ENCODE data around the gene PLET1.

The PLET1 gene

GRCh38 chr11:112292785-112293407, 32.2 kb upstream of the PLET1 start:
- TF ChIP-seq GATA1 (IDR thresholded peaks at IDR 0.05; ENCODE audit: low read depth, low read length) (no peak), POLR2A (IDR thresholded peaks at IDR 0.05; ENCODE audit: low read length) (no peak)
- peak; percentile 75 to 85 for DNase-seq

DNA sequence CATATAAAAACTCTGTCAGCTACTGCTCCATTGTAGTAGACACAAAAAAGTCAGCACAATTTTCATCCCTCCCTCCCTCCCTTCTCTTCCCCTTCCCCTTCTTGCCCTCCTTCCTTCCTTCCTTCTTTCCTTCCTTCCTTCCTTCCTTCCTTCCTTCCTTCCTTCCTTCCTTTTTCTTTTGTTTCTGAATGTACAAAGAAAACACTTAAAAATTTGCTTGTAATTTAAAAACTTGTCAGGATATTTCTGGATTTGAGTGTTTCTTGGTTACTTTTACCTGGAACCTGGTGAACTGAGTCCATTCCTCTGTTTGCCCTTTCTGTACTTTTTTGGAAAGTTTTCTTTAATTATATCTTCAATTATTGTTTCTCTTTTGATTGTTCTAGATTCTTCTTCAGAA, 31.5 kb upstream of the PLET1 start:
- TF ChIP-seq POLR2A (IDR thresholded peaks at IDR 0.05; ENCODE audit: low read length) (no peak), GATA1 (IDR thresholded peaks at IDR 0.05; ENCODE audit: low read depth, low read length) (no peak)
- no peak for DNase-seq

GRCh38 chr11:112291191-112291590, 30.5 kb upstream of the PLET1 start:
- DNase-seq, result no peak
- TF ChIP-seq POLR2A (IDR thresholded peaks at IDR 0.05; ENCODE audit: low read length) (no peak), GATA1 (IDR thresholded peaks at IDR 0.05; ENCODE audit: low read depth, low read length) (no peak)

- DNase-seq, result peak; percentile 50 to 52
- TF ChIP-seq POLR2A (IDR thresholded peaks at IDR 0.05; ENCODE audit: low read length) (peak; percentile 29), GATA1 (IDR thresholded peaks at IDR 0.05; ENCODE audit: low read depth, low read length) (no peak)
Observed at GRCh38 chr11:112290493-112290850, 29.8 kb upstream of the PLET1 start.

DNA sequence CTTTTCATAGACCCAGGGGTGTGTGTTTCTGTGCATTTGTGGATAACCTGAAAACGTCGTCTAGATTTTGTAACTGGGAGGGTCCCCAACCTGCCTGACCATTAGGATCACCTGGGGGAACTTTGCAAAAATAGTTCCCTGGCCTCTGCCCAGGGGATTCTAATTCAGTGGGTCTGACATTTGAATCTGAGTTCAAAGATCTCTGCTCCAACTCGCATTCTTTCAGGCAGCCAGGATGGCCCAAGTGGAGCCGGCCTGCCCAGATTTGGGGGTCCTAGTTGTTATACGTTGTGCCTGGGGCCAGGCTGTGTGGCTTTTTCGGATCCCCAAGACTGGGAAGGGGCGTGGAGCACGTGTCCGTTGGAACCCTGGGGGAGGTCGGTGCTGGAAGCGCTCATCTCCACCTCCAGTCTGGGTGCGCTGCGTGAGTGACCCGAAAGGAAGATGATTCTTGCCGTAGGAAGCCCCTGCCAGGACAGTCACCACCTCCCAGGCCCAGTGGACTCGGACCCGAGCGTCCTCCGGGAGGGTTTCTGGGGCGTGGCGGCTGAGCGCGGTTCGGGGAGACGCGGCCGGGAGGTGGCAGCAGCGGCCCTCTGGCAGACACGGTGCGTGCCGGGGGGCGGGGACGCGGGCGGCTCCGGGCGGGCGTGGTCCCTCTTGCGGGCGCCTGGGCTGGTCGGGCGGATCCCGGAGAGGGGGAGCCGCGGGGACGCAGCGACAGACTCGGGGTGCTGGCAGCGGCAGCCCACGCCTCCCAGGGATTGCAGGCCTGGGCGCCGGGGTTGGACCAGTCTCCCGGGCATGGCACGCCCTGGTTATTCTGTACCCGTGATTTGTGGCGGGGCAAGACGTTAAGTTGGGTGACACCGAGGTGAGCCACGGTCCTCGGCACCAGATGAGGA, 29.2 kb upstream of the PLET1 start:
- DNase-seq, result peak; percentile 84 to 91
- no peak for TF ChIP-seq POLR2A (IDR thresholded peaks at IDR 0.05; ENCODE audit: low read length)
- TF ChIP-seq GATA1 (IDR thresholded peaks at IDR 0.05; ENCODE audit: low read depth, low read length), result no peak

DNA sequence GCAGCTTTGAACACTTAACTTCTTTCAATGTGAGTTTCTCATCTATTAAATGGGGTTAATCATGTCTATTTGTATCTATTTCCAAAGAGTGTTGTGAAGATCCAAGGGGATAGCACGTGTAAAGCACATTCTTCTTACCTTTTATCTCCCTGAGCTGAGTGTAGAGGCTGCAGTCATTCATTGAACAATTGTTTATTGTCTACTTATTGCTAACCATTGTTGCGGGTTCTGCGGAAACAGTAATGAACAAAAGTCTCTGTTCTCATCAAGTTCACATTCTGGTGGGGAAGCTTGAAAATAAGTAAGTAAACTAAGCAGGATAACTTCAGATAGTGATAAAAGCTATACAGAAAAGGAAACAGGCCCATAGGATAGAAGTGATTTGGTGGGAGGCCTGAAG, 27.4 kb upstream of the PLET1 start:
- TF ChIP-seq POLR2A (IDR thresholded peaks at IDR 0.05; ENCODE audit: low read length), result no peak
- TF ChIP-seq GATA1 (IDR thresholded peaks at IDR 0.05; ENCODE audit: low read depth, low read length), result no peak

GRCh38 chr11:112285841-112286311, 25.2 kb upstream of the PLET1 start:
- TF ChIP-seq POLR2A (IDR thresholded peaks at IDR 0.05; ENCODE audit: low read length), result no peak
- no peak for TF ChIP-seq GATA1 (IDR thresholded peaks at IDR 0.05; ENCODE audit: low read depth, low read length)

More for the DNA sequence above, 27.4 kb upstream of the PLET1 start:
- DNase-seq, result peak in 1 of 2 experiments; percentile 7

DNA sequence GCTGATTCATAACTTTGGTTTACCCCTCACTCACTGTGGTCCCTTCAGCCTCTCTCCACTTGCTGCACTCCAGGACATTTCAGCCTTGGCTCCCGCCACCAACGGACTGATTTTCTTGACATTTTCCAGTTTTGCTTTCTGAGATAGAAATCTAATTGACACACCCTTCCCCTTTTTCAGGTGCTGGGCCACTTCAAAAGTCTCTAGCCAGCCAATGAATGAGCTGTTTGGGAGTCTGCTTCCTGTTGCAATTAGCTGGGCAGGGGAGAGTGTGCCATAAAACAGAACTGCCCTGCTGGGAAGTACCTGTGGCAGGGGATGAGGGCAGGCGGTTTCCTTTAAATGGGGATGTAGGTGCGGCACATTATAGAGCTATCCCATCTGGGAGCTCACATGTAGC, 21.1 kb upstream of the PLET1 start:
- TF ChIP-seq POLR2A (IDR thresholded peaks at IDR 0.05; ENCODE audit: low read length) (no peak), GATA1 (IDR thresholded peaks at IDR 0.05; ENCODE audit: low read depth, low read length) (no peak)
- no peak for DNase-seq

More at GRCh38 chr11:112285841-112286311, 25.2 kb upstream of the PLET1 start:
- DNase-seq, result peak; percentile 37 to 55

DNA sequence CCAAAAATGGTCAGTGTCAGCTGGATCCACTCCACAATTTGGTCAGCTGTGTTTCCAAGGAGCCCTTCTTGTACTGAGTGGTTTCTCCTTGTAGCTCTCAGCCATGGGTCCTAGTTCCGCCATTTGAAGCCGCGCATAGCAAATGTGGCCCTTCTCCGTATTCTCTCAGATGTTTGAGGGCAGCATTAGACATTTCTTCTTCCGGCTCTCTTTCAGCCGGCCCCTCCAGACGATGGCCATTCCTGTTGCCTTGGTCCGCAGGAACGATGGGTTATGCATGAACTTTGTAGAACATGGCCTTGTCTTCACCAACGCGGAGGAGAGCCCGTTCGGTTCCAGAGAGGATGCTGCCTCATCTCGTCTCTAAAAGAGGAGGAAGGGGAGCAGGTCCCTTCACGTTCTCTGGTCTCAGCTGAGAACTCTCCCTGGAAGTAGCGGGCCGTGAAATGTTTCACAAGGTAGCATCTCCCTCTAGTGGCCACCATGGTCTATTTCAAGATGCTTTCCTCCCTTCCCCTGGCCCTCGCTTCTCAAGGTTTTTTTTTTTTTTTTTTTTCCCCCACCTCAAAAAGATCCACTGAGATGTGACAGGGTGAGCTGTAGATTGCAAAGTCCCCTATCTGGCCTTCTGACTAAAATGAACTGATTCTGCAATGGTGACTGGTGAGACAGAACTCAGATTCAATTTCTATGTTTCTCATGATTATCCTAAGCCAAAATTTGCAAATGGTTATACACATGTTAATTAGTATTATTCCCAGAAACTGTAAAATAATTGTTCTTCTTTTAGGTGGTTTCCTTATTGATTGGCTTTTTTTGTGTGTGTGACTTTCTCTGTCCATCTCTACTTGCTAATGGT, 19.8 kb upstream of the PLET1 start:
- DNase-seq, result peak; percentile 79 to 86
- TF ChIP-seq GATA1 (IDR thresholded peaks at IDR 0.05; ENCODE audit: low read depth, low read length) (no peak), POLR2A (IDR thresholded peaks at IDR 0.05; ENCODE audit: low read length) (no peak)

GRCh38 chr11:112279901-112280267, 19.2 kb upstream of the PLET1 start:
- TF ChIP-seq GATA1 (IDR thresholded peaks at IDR 0.05; ENCODE audit: low read depth, low read length) (no peak), POLR2A (IDR thresholded peaks at IDR 0.05; ENCODE audit: low read length) (no peak)
- peak; percentile 77 to 86 for DNase-seq

DNA sequence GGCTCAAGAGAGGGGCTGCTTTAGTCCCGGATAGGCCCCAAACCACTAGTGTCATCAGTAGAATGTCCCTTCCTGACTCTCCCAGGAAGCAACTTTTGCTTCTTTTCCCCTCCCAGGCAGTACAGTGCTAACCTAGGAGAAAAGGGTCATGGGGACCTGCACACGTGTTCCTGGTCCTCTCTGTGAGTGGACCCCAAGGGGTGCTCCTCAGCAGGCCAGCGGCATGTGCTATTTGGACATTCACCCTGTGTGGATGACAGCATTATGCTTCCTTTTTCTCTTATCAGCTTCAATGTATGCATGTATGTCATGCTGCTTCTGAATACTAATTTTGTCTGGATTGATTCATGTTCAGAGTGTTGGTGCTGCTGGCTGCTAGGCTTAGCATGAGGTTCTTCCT, 18.1 kb upstream of the PLET1 start:
- no peak for TF ChIP-seq GATA1 (IDR thresholded peaks at IDR 0.05; ENCODE audit: low read depth, low read length)
- TF ChIP-seq POLR2A (IDR thresholded peaks at IDR 0.05; ENCODE audit: low read length), result no peak
- no peak for DNase-seq

DNA sequence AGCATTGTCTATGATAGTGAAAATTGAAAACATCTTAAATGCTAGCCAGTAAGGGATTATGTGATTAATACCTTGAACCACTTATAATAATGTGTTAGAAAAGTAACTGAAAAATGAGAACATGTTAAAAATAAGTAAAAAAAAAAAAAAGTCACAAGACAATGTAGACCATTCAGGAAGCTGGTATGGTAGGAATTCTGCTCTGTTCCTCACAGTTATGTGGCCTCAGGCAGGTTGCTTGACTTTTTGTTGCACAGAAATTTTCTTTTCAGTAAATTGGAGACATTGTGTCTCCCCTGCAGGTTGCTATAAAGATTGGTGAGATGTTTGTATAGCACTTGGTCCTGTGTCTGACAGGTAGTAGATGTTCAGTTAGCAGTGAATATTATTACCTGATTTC, 17.3 kb upstream of the PLET1 start:
- DNase-seq, result no peak
- no peak for TF ChIP-seq GATA1 (IDR thresholded peaks at IDR 0.05; ENCODE audit: low read depth, low read length)
- TF ChIP-seq POLR2A (IDR thresholded peaks at IDR 0.05; ENCODE audit: low read length), result no peak

DNA sequence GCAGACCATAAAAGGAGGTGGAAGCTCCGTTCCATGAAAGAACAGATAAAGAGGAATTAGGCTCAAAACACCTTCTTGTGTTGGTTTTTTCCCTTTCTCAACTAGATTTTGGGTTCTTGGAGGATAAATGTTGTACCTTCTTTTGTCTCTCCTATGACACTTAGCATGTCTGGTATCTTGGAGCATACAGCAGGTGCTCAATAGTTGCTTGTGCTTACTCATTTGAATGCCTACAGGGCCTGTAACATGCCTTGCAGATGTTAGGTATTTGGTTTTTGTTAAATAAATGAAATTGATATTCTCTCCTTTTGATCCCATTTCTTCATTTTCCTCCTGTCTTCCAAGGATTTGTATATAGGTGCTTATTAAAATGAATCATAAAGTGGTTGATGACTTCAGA, 16.4 kb upstream of the PLET1 start:
- TF ChIP-seq POLR2A (IDR thresholded peaks at IDR 0.05; ENCODE audit: low read length) (no peak), GATA1 (IDR thresholded peaks at IDR 0.05; ENCODE audit: low read depth, low read length) (no peak)
- DNase-seq, result no peak
